K562 (cell line): ENCODE data around the gene NDST3. TPM values are rescaled to one million over a fixed set of nuclear protein-coding genes. Genes with fewer than 3 reads are reported as not detected.

ENCODE experiments used
- ATAC-seq: fragments of 200-7000 bp; cut with Tn5 transposase; 3 replicates; pipeline ENCODE4 v1.9.1; 2020; ENCODE audit warnings: moderate library complexity
- BruUV-seq: library from RNA; stranded (reverse); fragments of 400-500 nt; replicated peaks from 2 replicates; lab custom pipeline; 2021; lab: Mats Ljungman, UMichigan
- CTCF ChIA-PET: fragments of 300-600 bp; formaldehyde crosslinking; extraction: SDS; loops from one replicate; lab custom pipeline; 2021; ENCODE audit warnings: low intra/inter-chr PET ratio; lab: Yijun Ruan, JAX
- POLR2A ChIA-PET: fragments of 300-600, 350-650 bp; sonication (Branson Sonifier 250); formaldehyde crosslinking; extraction: SDS; loops from one replicate; lab custom pipeline; 2021; ENCODE audit warnings: antibody characterized with exemption, inconsistent platforms; lab: Yijun Ruan, JAX
- DNase-seq, 4 experiments: peaks; one replicate each; pipeline versions ENCODE4 v3.0.0 to v3.0.0-alpha.2; 2011 to 2018; ENCODE audit warnings: low spot score in 3 of 4, mixed read lengths in 3 of 4; ENCODE audit errors: extremely low read depth in 1 of 4
- FAIRE-seq: peaks from 2 replicates; lab custom pipeline; 2011; peaks lifted over from hg19 to GRCh38; lab: Jason Lieb, UNC
- H2AFZ ChIP-seq: 2 replicates; pipeline ENCODE4 v1.6.0; 2011; ENCODE audit warnings: low read depth, low read length, control low read depth, inconsistent platforms
- H3K27ac ChIP-seq: fragments of 200-600 bp; 3 replicates; pipeline ENCODE4 v1.8.0; 2011; ENCODE audit warnings: low read depth, mild to moderate bottlenecking, control low read depth, inconsistent platforms, low read length, moderate library complexity, mixed read lengths; ENCODE audit errors: extremely low read depth
- H3K27me3 ChIP-seq, 2 experiments: fragments of 300-600 bp in 1 of 2; 2 replicates in 1 of 2; 3 replicates in 1 of 2; pipeline versions ENCODE4 v1.6.0 to v1.8.0; 2011; ENCODE audit warnings: inconsistent platforms in 2 of 2, low read length in 2 of 2, mild to moderate bottlenecking in 1 of 2, mixed read lengths in 1 of 2, moderate library complexity in 1 of 2; ENCODE audit not compliant: control insufficient read depth in 2 of 2, insufficient read depth in 2 of 2
- H3K36me3 ChIP-seq: fragments of 300-600 bp; 3 replicates; pipeline ENCODE4 v1.8.0; 2011; ENCODE audit warnings: mild to moderate bottlenecking, low read length, inconsistent platforms; ENCODE audit not compliant: control insufficient read depth, insufficient read depth
- H3K4me1 ChIP-seq, 2 experiments: fragments of 200-600 bp in 1 of 2; replicated peaks in 1 of 2; 2 replicates in 1 of 2; 3 replicates in 1 of 2; pipeline versions ENCODE4 v1.5.1 to v1.8.0; 2011; ENCODE audit warnings: inconsistent platforms in 2 of 2, low read length in 2 of 2, mild to moderate bottlenecking in 1 of 2, mixed read lengths in 1 of 2, moderate library complexity in 1 of 2; ENCODE audit not compliant: control insufficient read depth in 2 of 2, insufficient read depth in 2 of 2
- H3K4me2 ChIP-seq: 2 replicates; pipeline ENCODE4 v1.6.1; 2011; ENCODE audit warnings: low read length, control low read depth, inconsistent platforms, mixed read lengths; ENCODE audit not compliant: insufficient read depth
- H3K4me3 ChIP-seq: fragments of 200-600 bp; sonication (generic), shearing (Covaris generic); 2 replicates; pipeline ENCODE4 v1.5.1; 2016; ENCODE audit warnings: control low read depth, inconsistent platforms
- H3K79me2 ChIP-seq: fragments of 200-600 bp; 3 replicates; pipeline ENCODE4 v1.8.0; 2011; ENCODE audit warnings: low read length, inconsistent platforms; ENCODE audit not compliant: control insufficient read depth, insufficient read depth
- H3K9ac ChIP-seq, 2 experiments: 2 replicates each; pipeline versions ENCODE4 v1.6.0 to v1.6.1; 2011; ENCODE audit warnings: low read depth in 2 of 2, low read length in 2 of 2, control low read depth in 1 of 2, inconsistent platforms in 1 of 2, mild to moderate bottlenecking in 1 of 2, mixed read lengths in 1 of 2; ENCODE audit not compliant: insufficient read depth in 1 of 2
- H3K9me1 ChIP-seq: one replicate; pipeline ENCODE4 v1.6.0; 2011; ENCODE audit warnings: inconsistent platforms, mild to moderate bottlenecking, low read length, moderate library complexity; ENCODE audit not compliant: control insufficient read depth, insufficient read depth
- H3K9me3 ChIP-seq: replicated peaks from 2 replicates; pipeline ENCODE4 v1.5.1; 2011; ENCODE audit warnings: low read depth, low read length, inconsistent platforms; ENCODE audit not compliant: control insufficient read depth, insufficient read depth
- H4K20me1 ChIP-seq: replicated peaks from 2 replicates; pipeline ENCODE4 v1.6.1; 2011; ENCODE audit warnings: low read length, inconsistent platforms, mixed read lengths; ENCODE audit not compliant: control insufficient read depth, insufficient read depth
- ATF1 ChIP-seq, 2 experiments: fragments of 450-650 bp in 1 of 2; IDR thresholded peaks; 2 replicates each; pipeline ENCODE4 v1.6.1; 2016; ENCODE audit warnings: missing compliant biosample characterization in 1 of 2, missing genetic modification characterization in 1 of 2
- ESRRB ChIP-seq: fragments of 250-450 bp; sonication (Bioruptor Pico); IDR thresholded peaks from 2 replicates; pipeline ENCODE4 v1.5.0; 2020; ENCODE audit warnings: mild to moderate bottlenecking, moderate library complexity, borderline replicate concordance
- MEF2A ChIP-seq: IDR thresholded peaks from 2 replicates; pipeline ENCODE4 v1.6.1; 2011; ENCODE audit warnings: low read depth, mild to moderate bottlenecking, low read length, moderate library complexity; ENCODE audit not compliant: control insufficient read depth
- NCOA6 ChIP-seq: fragments of 450-650 bp; IDR thresholded peaks from 2 replicates; pipeline ENCODE4 v1.6.1; 2017; ENCODE audit warnings: mild to moderate bottlenecking
- POU5F1 ChIP-seq: fragments of 150-350 bp; IDR thresholded peaks from 2 replicates; pipeline ENCODE4 v1.6.1; 2014; ENCODE audit warnings: borderline replicate concordance, low read length, low read depth, mild to moderate bottlenecking; ENCODE audit not compliant: partially characterized antibody
- SMARCC2 ChIP-seq: fragments of 450-650 bp; IDR thresholded peaks from 2 replicates; pipeline ENCODE4 v1.6.1; 2017; ENCODE audit warnings: antibody characterized with exemption, moderate library complexity, mild to moderate bottlenecking, low read depth
- WGBS: fragments of 100-300 bp; shearing (Covaris generic); methylation state at CpG from one replicate; pipeline ENCODE4 v1.1.6; 2016; ENCODE audit warnings: low coverage, mixed read lengths; ENCODE audit not compliant: insufficient coverage; ENCODE audit errors: missing lambda C conversion rate; 5-methylcytosine and 5-hydroxymethylcytosine counted together
- in situ Hi-C: fragments of 300-500 bp; cut with MboI; formaldehyde crosslinking; loops from 4 replicates; pipeline ENCODE4 v1.15.0; 2018; ENCODE audit warnings: inconsistent platforms, mixed read lengths
- intact Hi-C: fragments of 100-400 bp; cut with micrococcal nuclease; formaldehyde crosslinking; loops from 2 replicates; pipeline ENCODE4 v1.14.2; 2022
- polyA plus RNA-seq, 8 experiments: library from polyadenylated mRNA; depleted of rRNA in 4 of 8; stranded (reverse) in 5 of 8; unstranded in 3 of 8; fragments of >200 nt; fragmentation: Nextera tagmentation in 2 of 8; fragmentation: Illumina TruSeq in 1 of 8; extraction: Ambion mirVana in 2 of 8; extraction: Trizol in 1 of 8; gene quantifications; 2 replicates each; pipeline versions ENCODE4 v1.2.1 to v1.2.3, GENCODE V29; 2011 to 2014; ENCODE audit warnings: inconsistent platforms in 1 of 8, missing spikeins in 1 of 8
- total RNA-seq, 7 experiments: library from RNA; depleted of rRNA in 6 of 7; stranded (reverse); fragments of >200 nt in 6 of 7; fragmentation: Illumina TruSeq in 2 of 7; extraction: Trizol in 2 of 7; gene quantifications; 2 replicates each; pipeline versions ENCODE4 v1.2.1 to v1.2.3, GENCODE V29; 2011 to 2021; ENCODE audit warnings: low replicate concordance in 1 of 7

Gene NDST3
- total and polyA plus RNA-seq, 9 of the 15 experiments (the other 6 are each of a cell fraction or from before 2014, with no cell fraction given): not detected

GRCh38 chr4:118221227-118221800, 187.0 kb downstream of the NDST3 start:
- no peaks in the 10 kb centered on the region for H3K4me1 ChIP-seq
- no peaks in the 10 kb centered on the region for H4K20me1 ChIP-seq
- H2AFZ ChIP-seq: no peak overlapping the region
- ATAC-seq (no peak), DNase-seq (no peak), FAIRE-seq (no peak)
- no peaks in the 10 kb centered on the region for H3K79me2 ChIP-seq
- H3K27me3 ChIP-seq: no peaks in the 10 kb centered on the region
- no peak overlapping the region for H3K4me3 ChIP-seq
- H3K9ac ChIP-seq: no peak overlapping the region
- ChIA-PET POLR2A (no interaction called here), CTCF (no interaction called here)
- H3K36me3 ChIP-seq: no peaks in the 10 kb centered on the region
- no peak overlapping the region for H3K27ac ChIP-seq
- no peak overlapping the region for H3K4me2 ChIP-seq
- no peak for TF ChIP-seq POU5F1
- no peak for TF ChIP-seq SMARCC2
- TF ChIP-seq ATF1 (CRISPR knock-in tag; IDR thresholded peaks at IDR 0.05): no peak
- TF ChIP-seq ATF1 (tag; IDR thresholded peaks at IDR 0.05): no peak
- no peak for TF ChIP-seq NCOA6
- TF ChIP-seq MEF2A: no peak
- TF ChIP-seq ESRRB: no peak
- in situ Hi-C loops: no loop called here
- intact Hi-C loops: no loop called here
- no peaks in the 10 kb centered on the region for H3K9me3 ChIP-seq
- no TSS peak for BruUV-seq
- no peaks in the 10 kb centered on the region for H3K9me1 ChIP-seq
- 0% methylated on average over 2 of the region's 2 CpGs for WGBS
